ENCODE data around the gene RMDN2. TPM values are rescaled to one million over a fixed set of nuclear protein-coding genes. Genes with fewer than 3 reads are reported as not detected.
A peak's percentile ranks its signal among the peaks of the same experiment; 100 is the strongest.

RMDN2 gene
- total RNA-seq, 8 experiments from 2014 or later = 5.1 to 13.9 (median 8.1) TPM

DNA sequence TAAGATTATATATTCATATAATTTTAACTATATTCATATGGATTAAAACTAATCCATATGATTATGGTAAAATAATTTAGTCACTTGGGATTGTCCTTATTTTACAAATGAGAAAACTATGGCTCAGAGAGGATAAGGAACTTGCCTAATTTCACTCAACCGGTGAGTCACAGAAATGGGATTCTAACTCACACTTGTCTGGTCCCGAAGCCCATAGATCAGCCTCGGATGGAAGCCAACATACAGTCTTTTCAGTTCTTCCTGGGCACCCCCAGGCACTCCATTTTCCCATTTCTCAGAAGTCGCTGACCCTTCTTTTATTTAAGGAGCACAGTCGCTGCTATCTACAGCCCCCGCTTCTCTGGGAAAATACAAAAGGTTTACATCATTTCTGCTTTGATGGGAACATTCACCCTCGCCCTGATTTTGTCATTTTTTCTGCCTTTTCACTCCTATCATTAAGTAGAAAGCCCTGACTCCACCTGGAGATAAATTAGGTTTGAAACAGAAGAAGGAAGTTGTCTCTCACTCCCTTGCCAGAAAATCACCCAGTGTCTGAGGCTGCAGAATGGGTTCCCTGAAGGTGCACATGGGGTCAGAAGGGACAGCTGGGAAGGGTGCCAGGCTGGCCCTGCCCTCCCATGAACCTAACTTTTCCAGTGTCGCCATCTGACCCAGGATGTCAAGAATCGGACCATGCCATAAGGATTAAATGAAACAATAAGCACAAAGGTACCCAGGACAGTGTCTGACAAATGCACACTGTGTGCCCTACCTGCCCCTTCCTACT, 114.2 kb downstream of the RMDN2 start:
- H3K27ac ChIP-seq = no peak overlapping the region
- H3K4me1 ChIP-seq (replicated peaks in 1 of 2) = no peaks in the 10 kb centered on the region
- in situ Hi-C loops (cut with MboI; ENCODE audit: low pct_unique_long_range_greater_than_20kb in 2 of 9, low sequenced_read_pairs in 9 of 9, unreplicated experiment in 9 of 9) = no loop called here
- ATAC-seq (replicated peaks in 6 of 8) = no peak
- 57 to 100% (median 85%) methylated on average over 2 to 9 of the region's 9 CpGs for WGBS, 10 experiments
- no peak overlapping the region for H3K4me3 ChIP-seq

DNA sequence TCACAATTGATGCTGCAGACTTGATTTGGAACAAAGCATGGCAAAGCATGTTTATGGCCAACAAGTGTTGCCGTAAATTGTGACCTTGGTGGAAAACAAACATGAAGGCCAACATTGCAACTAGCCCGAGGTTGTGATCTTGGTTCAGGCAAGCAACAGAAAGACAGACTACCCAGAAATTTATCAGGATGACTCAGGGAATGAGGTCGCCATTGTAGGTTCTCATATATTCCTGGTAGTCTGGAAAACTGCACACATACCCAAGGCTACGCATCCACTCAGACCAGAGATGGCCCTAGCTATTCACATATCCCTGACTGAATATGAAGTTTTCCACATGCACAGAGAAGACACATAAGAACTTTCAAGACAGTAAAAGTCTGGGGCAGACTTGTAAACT, 120.7 kb downstream of the RMDN2 start:
- 68 to 100% (median 84%) methylated on average over 1 to 4 of the region's 4 CpGs; no CpG with 5 or more reads in 3 of the 10 experiments for WGBS, 10 experiments
- no peak overlapping the region for H3K4me3 ChIP-seq
- H3K4me1 ChIP-seq (replicated peaks in 1 of 2) = no peaks in the 10 kb centered on the region
- in situ Hi-C loops (cut with MboI; ENCODE audit: low pct_unique_long_range_greater_than_20kb in 2 of 9, low sequenced_read_pairs in 9 of 9, unreplicated experiment in 9 of 9) = no loop called here
- no peak for ATAC-seq (replicated peaks in 6 of 8)
- H3K27ac ChIP-seq = no peak overlapping the region

DNA sequence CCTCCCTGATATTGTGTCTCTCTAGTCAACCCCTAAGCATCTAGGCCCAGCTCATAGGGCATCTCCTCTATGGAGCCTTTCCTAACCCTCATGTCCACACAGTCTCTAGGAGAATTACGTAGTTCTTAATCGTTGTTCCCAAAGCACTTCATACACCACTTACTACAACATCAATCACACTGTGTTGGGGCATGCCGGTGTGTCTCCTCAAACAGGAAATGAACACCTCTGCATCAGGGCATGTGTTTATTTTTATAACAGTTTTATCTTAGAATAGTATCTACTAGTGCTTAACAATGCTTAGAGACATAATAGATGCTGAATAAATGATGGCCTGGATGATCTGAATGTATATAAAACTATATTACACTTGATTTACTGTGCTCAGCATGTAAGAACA, 131.1 kb downstream of the RMDN2 start:
- no peaks in the 10 kb centered on the region for H3K4me1 ChIP-seq (replicated peaks in 1 of 2)
- H3K4me3 ChIP-seq = no peak overlapping the region
- no peak for ATAC-seq (replicated peaks in 6 of 8)
- no peak overlapping the region for H3K27ac ChIP-seq
- in situ Hi-C loops (cut with MboI; ENCODE audit: low pct_unique_long_range_greater_than_20kb in 2 of 9, low sequenced_read_pairs in 9 of 9, unreplicated experiment in 9 of 9) = no loop called here
- WGBS, 10 experiments = 70 to 100% (median 100%) methylated on average over 1 to 3 of the region's 3 CpGs; no CpG with 5 or more reads in 5 of the 10 experiments

DNA sequence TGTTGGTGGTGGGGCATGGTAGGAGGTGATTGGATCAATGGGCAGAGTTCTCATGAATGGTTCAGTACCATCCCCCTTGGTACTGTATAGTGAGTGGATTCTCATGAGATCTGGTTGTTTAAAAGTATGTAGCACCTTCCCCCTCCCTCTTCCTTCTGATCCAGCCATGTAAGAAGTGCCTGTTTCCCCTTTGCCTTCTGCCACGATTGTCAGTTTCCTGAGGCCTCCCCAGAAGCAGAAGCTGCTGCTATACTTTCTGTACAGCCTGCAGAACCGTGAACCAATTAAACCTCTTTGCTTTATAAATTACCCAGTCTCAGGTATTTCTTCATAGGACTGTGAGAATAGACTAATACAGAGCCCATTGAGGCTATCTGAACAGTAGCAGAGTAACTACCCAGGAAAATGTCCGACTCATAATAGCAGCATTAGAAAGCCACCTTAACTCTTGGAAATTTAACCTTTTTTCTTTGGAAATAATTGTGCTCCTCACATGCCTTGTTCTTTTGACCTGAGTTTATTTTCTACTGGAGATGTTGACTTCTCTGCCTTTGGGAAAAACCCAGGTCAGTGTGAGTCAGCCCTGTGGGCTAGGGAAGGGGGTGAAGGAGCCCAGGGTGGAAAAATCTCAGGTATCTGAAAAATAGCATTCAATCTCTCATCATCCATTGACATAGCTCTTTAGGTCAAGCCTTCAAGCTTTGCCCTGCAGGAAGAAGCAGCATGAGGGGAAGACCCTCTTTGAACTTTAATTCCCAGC, 132.7 kb downstream of the RMDN2 start:
- in situ Hi-C loops (cut with MboI; ENCODE audit: low pct_unique_long_range_greater_than_20kb in 2 of 9, low sequenced_read_pairs in 9 of 9, unreplicated experiment in 9 of 9) = no loop called here
- H3K27ac ChIP-seq = no peak overlapping the region
- H3K4me3 ChIP-seq = no peak overlapping the region
- WGBS, 10 experiments = 75 to 100% (median 80%) methylated on average over 1 to 3 of the region's 3 CpGs; no CpG with 5 or more reads in 2 of the 10 experiments
- no peaks in the 10 kb centered on the region for H3K4me1 ChIP-seq (replicated peaks in 1 of 2)
- ATAC-seq (replicated peaks in 6 of 8) = no peak

DNA sequence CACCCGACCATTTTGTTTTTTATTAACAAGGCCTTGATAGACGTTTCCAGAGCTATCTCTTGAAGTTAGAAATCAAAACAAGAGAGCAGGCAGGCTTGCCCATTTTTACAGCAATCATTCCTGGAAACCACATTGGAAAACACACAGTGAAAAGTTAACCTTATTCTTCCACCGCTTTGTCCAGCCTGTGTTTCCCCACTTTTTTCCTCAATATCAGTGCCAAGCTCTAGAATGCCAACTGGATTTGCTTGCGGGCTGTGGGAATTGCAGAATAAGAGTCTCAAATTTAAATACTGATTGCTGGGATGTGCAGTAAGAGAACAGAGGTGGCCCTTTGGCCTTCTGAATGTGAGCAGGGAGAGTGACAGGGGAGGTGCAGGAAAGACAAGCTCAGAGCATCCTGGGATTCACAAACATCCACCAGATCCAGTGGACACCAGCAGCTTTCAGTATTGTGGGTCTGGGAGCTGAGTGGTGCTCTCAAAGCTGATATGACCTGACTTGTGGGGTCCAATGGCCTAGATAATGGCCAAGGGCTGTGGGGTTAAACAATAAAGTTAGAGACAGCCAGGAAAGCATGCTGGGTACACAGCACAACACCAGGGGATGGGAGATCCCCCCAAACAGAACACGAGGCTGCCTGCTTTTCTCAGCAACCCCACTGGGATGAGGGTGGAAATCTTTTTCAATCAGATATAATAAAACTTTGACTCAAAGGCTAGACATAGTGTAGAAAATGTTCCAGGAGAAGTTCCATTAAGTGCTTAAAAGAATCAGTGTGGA, 135.3 kb downstream of the RMDN2 start:
- ATAC-seq (replicated peaks in 6 of 8) = no peak
- in situ Hi-C loops (cut with MboI; ENCODE audit: low pct_unique_long_range_greater_than_20kb in 2 of 9, low sequenced_read_pairs in 9 of 9, unreplicated experiment in 9 of 9) = no loop called here
- Histone ChIP-seq H3K27ac (no peak overlapping the region), H3K4me3 (no peak overlapping the region), H3K4me1 (replicated peaks in 1 of 2) (no peaks in the 10 kb centered on the region)
- WGBS, 10 experiments = 0 to 100% (median 65%) methylated on average over 1 to 5 of the region's 5 CpGs

DNA sequence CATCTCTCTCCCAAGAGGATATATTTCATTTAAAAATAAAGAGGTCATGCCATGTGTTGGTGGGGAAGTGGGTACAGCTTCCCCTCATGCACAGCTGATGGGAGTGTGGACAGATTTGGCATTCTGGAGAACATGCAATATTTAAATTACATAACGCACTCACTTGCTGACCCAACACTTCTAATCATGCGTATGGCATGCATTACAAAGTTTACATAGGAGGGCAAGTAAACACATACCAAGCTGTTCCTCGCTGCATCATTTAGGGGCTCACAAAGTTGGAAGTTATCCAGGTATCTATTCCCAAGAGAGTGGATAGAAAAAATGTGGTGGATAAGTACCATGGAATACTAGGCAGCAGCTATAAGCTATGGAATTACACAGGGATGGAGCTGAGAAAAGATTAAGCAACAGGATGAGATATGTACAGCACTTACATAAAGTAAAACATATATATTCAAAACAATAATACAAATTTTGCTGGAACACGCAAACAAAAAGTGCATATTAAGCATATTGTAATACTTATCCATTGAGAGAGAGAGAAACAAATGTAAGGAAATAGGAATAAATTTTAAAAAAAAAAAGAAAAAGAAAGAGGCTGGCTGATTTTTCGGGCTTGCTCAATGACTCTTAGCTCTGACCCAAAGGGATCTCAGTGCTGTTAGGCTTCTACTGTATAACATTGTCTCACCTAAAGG, 139.9 kb downstream of the RMDN2 start:
- Histone ChIP-seq H3K4me3 (no peak overlapping the region), H3K27ac (no peak overlapping the region), H3K4me1 (replicated peaks in 1 of 2) (no peaks in the 10 kb centered on the region)
- in situ Hi-C loops (cut with MboI; ENCODE audit: low pct_unique_long_range_greater_than_20kb in 2 of 9, low sequenced_read_pairs in 9 of 9, unreplicated experiment in 9 of 9) = no loop called here
- peak in 1 of 8 experiments; percentile 88 for ATAC-seq (replicated peaks in 6 of 8)
- WGBS, 10 experiments = 52 to 97% (median 91%) methylated on average over 2 to 5 of the region's 5 CpGs

DNA sequence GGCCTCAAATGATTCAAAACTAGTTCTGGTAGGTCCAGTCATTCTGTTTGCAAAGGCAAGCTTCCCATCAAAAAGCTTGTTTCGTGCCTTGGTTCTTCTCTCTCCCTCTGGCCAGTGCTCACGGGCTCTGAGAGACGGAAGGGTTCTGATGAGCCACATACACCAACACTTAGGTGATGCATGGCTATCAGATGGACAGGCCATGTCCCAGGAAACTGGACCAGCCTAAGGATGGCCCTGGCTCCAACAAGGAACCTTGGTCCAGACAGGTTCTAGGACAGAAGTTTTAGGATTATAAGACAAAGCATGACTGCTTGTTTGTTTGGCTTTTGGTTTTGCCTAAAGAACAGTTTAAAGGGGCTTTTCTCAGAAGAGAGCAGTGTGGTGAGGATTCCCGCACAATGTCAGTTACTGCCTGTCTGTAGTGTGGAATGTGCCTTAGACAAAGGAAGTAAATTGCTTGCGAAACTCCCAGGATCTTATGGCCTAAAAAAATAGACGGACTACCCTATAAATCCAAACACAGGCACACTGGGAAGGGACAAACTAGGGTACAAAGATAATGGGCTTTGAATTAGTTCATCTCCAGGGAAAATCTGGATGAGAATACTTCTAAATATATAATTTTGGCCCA, 140.5 kb downstream of the RMDN2 start:
- no peaks in the 10 kb centered on the region for H3K4me1 ChIP-seq (replicated peaks in 1 of 2)
- H3K27ac ChIP-seq = no peak overlapping the region
- in situ Hi-C loops (cut with MboI; ENCODE audit: low pct_unique_long_range_greater_than_20kb in 2 of 9, low sequenced_read_pairs in 9 of 9, unreplicated experiment in 9 of 9) = no loop called here
- no peak overlapping the region for H3K4me3 ChIP-seq
- 50 to 100% (median 80%) methylated on average over 1 to 6 of the region's 6 CpGs; no CpG with 5 or more reads in 2 of the 10 experiments for WGBS, 10 experiments
- no peak for ATAC-seq (replicated peaks in 6 of 8)

DNA sequence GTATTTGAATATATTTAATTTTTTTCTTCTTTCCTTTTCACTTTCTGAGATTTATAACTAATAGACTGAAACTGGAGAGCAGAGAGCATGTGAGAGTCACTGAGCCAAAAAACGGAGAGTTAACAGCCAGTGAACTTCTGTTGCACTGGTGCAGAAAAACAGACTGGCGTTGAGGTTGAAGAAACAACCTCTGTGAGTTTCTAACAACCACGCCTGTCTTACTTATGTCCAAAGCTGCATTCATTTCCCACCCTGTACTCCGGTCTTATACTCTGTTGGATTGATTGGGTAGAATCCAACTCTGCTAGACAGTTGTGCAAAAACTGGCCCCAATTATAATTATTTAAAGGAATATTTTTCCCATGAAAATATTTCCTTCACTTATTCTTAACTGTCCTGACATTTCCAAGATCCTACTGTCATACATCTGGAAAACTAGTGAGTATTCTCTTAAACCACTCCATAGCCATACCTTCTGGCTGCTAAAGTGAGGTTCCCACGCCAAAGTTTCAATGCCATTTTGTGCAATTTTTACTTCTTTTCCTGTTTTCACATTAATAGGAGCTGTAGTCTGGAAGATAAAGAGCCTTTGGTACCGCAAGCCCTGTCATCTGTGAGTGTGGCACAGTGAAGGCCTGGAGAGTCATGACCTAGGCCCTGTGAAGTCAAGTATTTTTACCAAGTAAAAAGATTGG, 141.5 kb downstream of the RMDN2 start:
- in situ Hi-C loops (cut with MboI; ENCODE audit: low pct_unique_long_range_greater_than_20kb in 2 of 9, low sequenced_read_pairs in 9 of 9, unreplicated experiment in 9 of 9) = no loop called here
- Histone ChIP-seq H3K4me3 (no peak overlapping the region), H3K27ac (no peak overlapping the region), H3K4me1 (replicated peaks in 1 of 2) (no peaks in the 10 kb centered on the region)
- peak in 1 of 8 experiments; percentile 16 for ATAC-seq (replicated peaks in 6 of 8)
- WGBS, 10 experiments = 54 to 100% (median 77%) methylated on average over 1 to 6 of the region's 6 CpGs

Other genes starting within 250 kb of the RMDN2 start
- 100 to 1,000 TPM in 1 of 8 experiments, 1 to 10 TPM in 3, under 1 TPM in 4; 0.27 to 122 (median 2.2) TPM for gene CYP1B1, start 150.9 kb downstream of the RMDN2 start, total RNA-seq